Trophoblast cell (in vitro differentiated cells and primary cell): ENCODE measurements around the gene PJA1. TPM values are rescaled to one million over a fixed set of nuclear protein-coding genes. Genes with fewer than 3 reads are reported as not detected.

Experiments
- DNase-seq, 2 donors: peaks; one replicate each; pipeline ENCODE4 v3.0.0-alpha.2; 2016
- H2AFZ ChIP-seq: 2 replicates; pipeline ENCODE4 v1.6.1; 2013; ENCODE audit warnings: low read length, moderate library complexity, mild to moderate bottlenecking; ENCODE audit not compliant: insufficient read depth, poor library complexity
- H2AK5ac ChIP-seq: 2 replicates; pipeline ENCODE4 v1.6.1; 2013; ENCODE audit warnings: mild to moderate bottlenecking, low read length
- H2BK120ac ChIP-seq: 2 replicates; pipeline ENCODE4 v1.6.1; 2013; ENCODE audit warnings: low read length, mild to moderate bottlenecking, moderate library complexity; ENCODE audit not compliant: insufficient read depth, poor library complexity
- H2BK12ac ChIP-seq: 2 replicates; pipeline ENCODE4 v1.6.1; 2013; ENCODE audit warnings: mild to moderate bottlenecking, low read length, moderate library complexity
- H2BK5ac ChIP-seq: 2 replicates; pipeline ENCODE4 v1.6.1; 2013; ENCODE audit warnings: low read length, low read depth, moderate library complexity, mild to moderate bottlenecking; ENCODE audit not compliant: poor library complexity
- H3K14ac ChIP-seq: 2 replicates; pipeline ENCODE4 v1.6.1; 2013; ENCODE audit warnings: mild to moderate bottlenecking, low read length
- H3K18ac ChIP-seq: 2 replicates; pipeline ENCODE4 v1.6.1; 2013; ENCODE audit warnings: mild to moderate bottlenecking, low read length
- H3K23ac ChIP-seq: 2 replicates; pipeline ENCODE4 v1.6.1; 2013; ENCODE audit warnings: low read length
- H3K27ac ChIP-seq: 2 replicates; pipeline ENCODE4 v1.5.1; 2013; ENCODE audit warnings: low read depth, mild to moderate bottlenecking, inconsistent platforms, low read length, moderate library complexity
- H3K27me3 ChIP-seq: 2 replicates; pipeline ENCODE4 v1.6.1; 2013; ENCODE audit warnings: inconsistent platforms, mild to moderate bottlenecking, low read length, moderate library complexity; ENCODE audit not compliant: insufficient read depth
- H3K36me3 ChIP-seq, 2 experiments: 1 replicate in 1 of 2; 2 replicates in 1 of 2; pipeline ENCODE4 v1.6.1; 2013; ENCODE audit warnings: low read length in 2 of 2, mild to moderate bottlenecking in 2 of 2, moderate library complexity in 1 of 2; ENCODE audit not compliant: insufficient read depth in 2 of 2, control insufficient read depth in 1 of 2
- H3K4ac ChIP-seq: 2 replicates; pipeline ENCODE4 v1.6.1; 2013; ENCODE audit warnings: low read depth, mild to moderate bottlenecking, low read length, moderate library complexity
- H3K4me1 ChIP-seq, 2 experiments: 1 replicate in 1 of 2; 2 replicates in 1 of 2; pipeline ENCODE4 v1.6.1; 2013; ENCODE audit warnings: low read length in 2 of 2, mild to moderate bottlenecking in 2 of 2, moderate library complexity in 1 of 2; ENCODE audit not compliant: insufficient read depth in 2 of 2, control insufficient read depth in 1 of 2
- H3K4me2 ChIP-seq: 2 replicates; pipeline ENCODE4 v1.6.1; 2013; ENCODE audit warnings: inconsistent platforms, mild to moderate bottlenecking, low read length, moderate library complexity
- H3K4me3 ChIP-seq: 2 replicates; pipeline ENCODE4 v1.5.1; 2013; ENCODE audit warnings: mild to moderate bottlenecking, low read depth, low read length, inconsistent platforms
- H3K79me1 ChIP-seq: one replicate; pipeline ENCODE4 v1.6.1; 2013; ENCODE audit warnings: low read length
- H3K79me2 ChIP-seq: 2 replicates; pipeline ENCODE4 v1.6.1; 2013; ENCODE audit warnings: low read length, mild to moderate bottlenecking; ENCODE audit not compliant: control insufficient read depth, insufficient read depth, poor library complexity
- H3K9ac ChIP-seq: 2 replicates; pipeline ENCODE4 v1.6.1; 2013; ENCODE audit warnings: mild to moderate bottlenecking, low read length
- H3K9me3 ChIP-seq: 2 replicates; pipeline ENCODE4 v1.6.1; 2013; ENCODE audit warnings: low read depth, mild to moderate bottlenecking, control low read depth, inconsistent platforms, low read length; ENCODE audit not compliant: insufficient read depth
- H4K12ac ChIP-seq: 2 replicates; pipeline ENCODE4 v1.6.1; 2013; ENCODE audit warnings: low read depth, mild to moderate bottlenecking, low read length, moderate library complexity
- H4K8ac ChIP-seq: 2 replicates; pipeline ENCODE4 v1.6.1; 2013; ENCODE audit warnings: low read depth, mild to moderate bottlenecking, low read length, moderate library complexity
- H4K91ac ChIP-seq: one replicate; pipeline ENCODE4 v1.6.1; 2013; ENCODE audit warnings: low read depth, mild to moderate bottlenecking, low read length, moderate library complexity
- WGBS: extraction: QIAGEN DNeasy Blood & Tissue Kit; methylation state at CpG from one replicate; pipeline ENCODE4 v1.1.7; 2013; ENCODE audit warnings: missing lambda C conversion rate; ENCODE audit not compliant: insufficient read length, insufficient coverage; ENCODE audit errors: extremely low coverage; 5-methylcytosine and 5-hydroxymethylcytosine counted together
- polyA plus RNA-seq: library from polyadenylated mRNA; stranded (reverse); fragments of 200-250 nt; gene quantifications from 2 replicates; pipeline ENCODE4 v1.2.3, GENCODE V29; 2013

The PJA1 gene, protein sequence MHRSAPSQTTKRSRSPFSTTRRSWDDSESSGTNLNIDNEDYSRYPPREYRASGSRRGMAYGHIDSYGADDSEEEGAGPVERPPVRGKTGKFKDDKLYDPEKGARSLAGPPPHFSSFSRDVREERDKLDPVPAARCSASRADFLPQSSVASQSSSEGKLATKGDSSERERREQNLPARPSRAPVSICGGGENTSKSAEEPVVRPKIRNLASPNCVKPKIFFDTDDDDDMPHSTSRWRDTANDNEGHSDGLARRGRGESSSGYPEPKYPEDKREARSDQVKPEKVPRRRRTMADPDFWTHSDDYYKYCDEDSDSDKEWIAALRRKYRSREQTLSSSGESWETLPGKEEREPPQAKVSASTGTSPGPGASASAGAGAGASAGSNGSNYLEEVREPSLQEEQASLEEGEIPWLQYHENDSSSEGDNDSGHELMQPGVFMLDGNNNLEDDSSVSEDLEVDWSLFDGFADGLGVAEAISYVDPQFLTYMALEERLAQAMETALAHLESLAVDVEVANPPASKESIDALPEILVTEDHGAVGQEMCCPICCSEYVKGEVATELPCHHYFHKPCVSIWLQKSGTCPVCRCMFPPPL
- 36.2 and 41.6 TPM in 2 replicates for polyA plus RNA-seq

- H2AFZ ChIP-seq = peak within 1 kb of the TSS; percentile 59
- no peaks in the 10 kb centered on the region for H3K27me3 ChIP-seq
- H3K23ac ChIP-seq = no peak within 1 kb of the TSS
- H3K14ac ChIP-seq = peak within 1 kb of the TSS; percentile 91
- peak within 1 kb of the TSS; percentile 82 for H3K9ac ChIP-seq
- no peak within 1 kb of the TSS for H2AK5ac ChIP-seq
- peak within 1 kb of the TSS; percentile 67 for H3K4me2 ChIP-seq
- no peak within 1 kb of the TSS for H3K27ac ChIP-seq
- H3K79me1 ChIP-seq = peaks cover 5% of the 10 kb centered on the region
- H4K12ac ChIP-seq = peak within 1 kb of the TSS; percentile 93
- peak within 1 kb of the TSS; percentile 32 for H4K8ac ChIP-seq
- peak within 1 kb of the TSS; percentile 52 for H2BK120ac ChIP-seq
- H3K4ac ChIP-seq = peak within 1 kb of the TSS; percentile 70
- H2BK12ac ChIP-seq = no peak within 1 kb of the TSS
- WGBS = no CpG with 5 or more reads among the region's 48 CpGs
- peak within 1 kb of the TSS; percentile 86 for H3K4me3 ChIP-seq
- H2BK5ac ChIP-seq = peak within 1 kb of the TSS; percentile 78
- no peaks in the 10 kb centered on the region for H3K9me3 ChIP-seq
- no peaks in the 10 kb centered on the region for H3K4me1 ChIP-seq
- peak; percentile 52 to 65 for DNase-seq
- H3K18ac ChIP-seq = peak within 1 kb of the TSS; percentile 93
- H3K79me2 ChIP-seq = peaks cover 4% of the 10 kb centered on the region
- H3K36me3 ChIP-seq = peaks cover 18 to 19% of the 10 kb centered on the region in 2 experiments
- H4K91ac ChIP-seq = peak within 1 kb of the TSS; percentile 66
Measured at GRCh38 chrX:69165087-69165651, at the start of gene PJA1. Gene PJA1 (minus strand): TSS chrX:69165453. CDS start chrX:69163073, 2,380 bp downstream.

DNA sequence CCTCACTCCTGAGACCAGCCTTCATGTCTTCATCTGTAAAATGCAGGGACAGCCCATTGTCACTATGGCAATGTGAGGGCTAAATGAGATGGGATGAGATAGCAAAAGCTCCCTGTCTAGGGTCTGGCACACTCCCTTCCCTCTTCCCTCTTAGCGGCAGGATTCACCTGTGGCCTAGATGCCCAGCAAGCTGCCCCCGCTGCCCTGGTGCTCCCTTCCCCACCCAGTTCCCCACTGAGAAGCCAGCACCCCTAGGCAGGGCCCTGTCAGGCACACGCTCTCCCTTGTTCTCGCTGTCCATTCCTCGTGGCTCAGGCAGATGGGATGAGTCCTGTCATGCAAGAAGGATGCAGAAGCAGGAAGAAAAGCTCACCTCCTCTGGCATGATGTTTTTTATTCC, 49.2 kb upstream of the PJA1 start:
- WGBS = no CpG with 5 or more reads among the region's 5 CpGs
- no peak overlapping the region for H2BK12ac ChIP-seq
- no peak overlapping the region for H3K4me2 ChIP-seq
- no peak overlapping the region for H3K23ac ChIP-seq
- no peak overlapping the region for H3K27ac ChIP-seq
- no peaks in the 10 kb centered on the region for H3K36me3 ChIP-seq
- no peak overlapping the region for H4K91ac ChIP-seq
- H3K79me2 ChIP-seq = no peaks in the 10 kb centered on the region
- no peaks in the 10 kb centered on the region for H3K79me1 ChIP-seq
- no peak overlapping the region for H3K4ac ChIP-seq
- H3K9ac ChIP-seq = no peak overlapping the region
- H3K4me3 ChIP-seq = no peak overlapping the region
- no peaks in the 10 kb centered on the region for H3K27me3 ChIP-seq
- no peaks in the 10 kb centered on the region for H3K4me1 ChIP-seq
- H2AFZ ChIP-seq = no peak overlapping the region
- no peak overlapping the region for H3K14ac ChIP-seq
- no peak overlapping the region for H2BK120ac ChIP-seq
- no peaks in the 10 kb centered on the region for H3K9me3 ChIP-seq
- H2BK5ac ChIP-seq = no peak overlapping the region
- H3K18ac ChIP-seq = no peak overlapping the region
- H2AK5ac ChIP-seq = no peak overlapping the region
- no peak for DNase-seq
- H4K12ac ChIP-seq = no peak overlapping the region
- H4K8ac ChIP-seq = no peak overlapping the region

DNA sequence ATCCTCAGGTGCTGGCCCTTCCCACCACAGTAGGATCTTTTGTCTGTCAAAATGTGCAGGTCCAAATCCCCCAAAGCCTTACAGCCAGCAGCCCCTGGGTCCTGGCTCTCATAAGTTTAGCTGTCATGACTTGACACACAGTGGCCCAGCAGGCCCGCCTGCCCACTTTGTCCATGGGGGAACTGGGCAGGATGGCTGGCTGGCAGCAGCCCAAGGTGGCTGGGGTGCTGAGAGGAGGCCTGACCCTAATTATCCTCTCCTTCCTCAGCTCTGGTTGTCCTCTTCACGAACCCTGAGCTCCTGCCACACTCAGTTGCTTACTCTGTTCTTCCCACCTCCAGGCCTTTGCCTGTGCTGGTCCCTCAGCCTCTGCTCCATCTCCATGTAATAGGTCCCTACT, 46.4 kb upstream of the PJA1 start:
- H2BK12ac ChIP-seq = no peak overlapping the region
- H3K9me3 ChIP-seq = no peaks in the 10 kb centered on the region
- H2AFZ ChIP-seq = no peak overlapping the region
- no peak overlapping the region for H3K14ac ChIP-seq
- H2BK120ac ChIP-seq = no peak overlapping the region
- H3K23ac ChIP-seq = no peak overlapping the region
- no peak overlapping the region for H3K9ac ChIP-seq
- no CpG with 5 or more reads among the region's 2 CpGs for WGBS
- no peak overlapping the region for H3K4me3 ChIP-seq
- H2AK5ac ChIP-seq = no peak overlapping the region
- no peak overlapping the region for H3K18ac ChIP-seq
- no peak overlapping the region for H2BK5ac ChIP-seq
- no peak overlapping the region for H4K12ac ChIP-seq
- no peaks in the 10 kb centered on the region for H3K27me3 ChIP-seq
- no peaks in the 10 kb centered on the region for H3K79me2 ChIP-seq
- H4K8ac ChIP-seq = no peak overlapping the region
- no peaks in the 10 kb centered on the region for H3K4me1 ChIP-seq
- H3K79me1 ChIP-seq = no peaks in the 10 kb centered on the region
- H3K4me2 ChIP-seq = no peak overlapping the region
- no peaks in the 10 kb centered on the region for H3K36me3 ChIP-seq
- no peak overlapping the region for H3K27ac ChIP-seq
- H4K91ac ChIP-seq = no peak overlapping the region
- DNase-seq = no peak
- H3K4ac ChIP-seq = no peak overlapping the region

DNA sequence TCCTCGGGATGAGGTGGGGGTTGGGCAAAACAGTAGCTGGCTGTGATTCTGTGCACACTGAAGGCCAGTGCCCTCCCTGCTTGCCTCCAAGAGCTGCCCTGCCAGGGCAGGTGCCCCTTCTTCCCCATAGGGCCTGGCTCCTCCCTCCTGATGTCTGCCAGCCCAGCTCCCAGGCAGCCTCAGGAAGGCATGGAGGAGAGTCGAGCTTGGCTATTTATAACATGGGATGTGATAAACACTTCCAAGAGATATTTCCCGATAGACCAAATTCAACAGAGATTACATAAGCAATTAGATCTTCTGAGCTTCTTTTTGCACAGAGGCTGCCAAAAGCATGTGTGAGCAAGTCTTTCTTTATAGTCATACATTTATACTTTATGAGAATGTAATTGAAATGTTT, 45.3 kb upstream of the PJA1 start:
- H3K9me3 ChIP-seq = no peaks in the 10 kb centered on the region
- H3K4me1 ChIP-seq = no peaks in the 10 kb centered on the region
- no peak overlapping the region for H2BK12ac ChIP-seq
- H3K4me3 ChIP-seq = no peak overlapping the region
- no peak overlapping the region for H3K4ac ChIP-seq
- no peaks in the 10 kb centered on the region for H3K36me3 ChIP-seq
- H3K27me3 ChIP-seq = no peaks in the 10 kb centered on the region
- H2BK120ac ChIP-seq = no peak overlapping the region
- H4K12ac ChIP-seq = no peak overlapping the region
- no peak overlapping the region for H3K9ac ChIP-seq
- no peak overlapping the region for H2AFZ ChIP-seq
- no peak overlapping the region for H2AK5ac ChIP-seq
- no peak overlapping the region for H4K91ac ChIP-seq
- H3K14ac ChIP-seq = no peak overlapping the region
- no peak overlapping the region for H2BK5ac ChIP-seq
- H3K4me2 ChIP-seq = no peak overlapping the region
- H3K79me1 ChIP-seq = no peaks in the 10 kb centered on the region
- H4K8ac ChIP-seq = no peak overlapping the region
- no peak for DNase-seq
- H3K27ac ChIP-seq = no peak overlapping the region
- H3K79me2 ChIP-seq = no peaks in the 10 kb centered on the region
- H3K18ac ChIP-seq = no peak overlapping the region
- WGBS = no CpG with 5 or more reads among the region's 3 CpGs
- no peak overlapping the region for H3K23ac ChIP-seq
